Activated CD4-positive, alpha-beta T cell treated with anti-CD3 and anti-CD28 coated beads, Interleukin-2, amount 50 U/mL, for 48 hours (primary cell): ENCODE measurements around the gene SERAC1.

Source experiments
- DNase-seq, 2 experiments: peaks; one replicate each; pipeline ENCODE4 v3.0.0-alpha.2; 2020

Gene SERAC1

DNA sequence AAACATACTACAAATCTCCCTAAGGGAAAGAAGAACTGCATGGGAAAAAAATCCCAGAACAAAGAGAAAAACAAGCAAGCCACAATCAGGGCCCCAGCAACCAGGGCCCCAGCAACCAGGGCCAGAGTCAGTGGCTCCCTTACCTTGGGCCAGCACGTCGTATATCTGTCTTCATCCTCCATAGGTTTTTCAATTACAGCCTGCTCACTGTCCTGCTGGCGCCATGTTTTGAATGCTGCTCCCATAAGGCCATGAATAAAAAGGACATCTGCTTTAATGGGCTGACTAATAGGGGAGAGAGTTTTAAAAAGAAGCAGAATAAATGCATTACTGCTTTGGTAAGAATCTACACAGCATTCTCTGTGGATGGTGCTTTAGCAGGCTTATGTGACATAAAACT, 49.2 kb downstream of the SERAC1 start:
- no peak for DNase-seq

GRCh38 chr6:158115508-158115907, 52.6 kb downstream of the SERAC1 start:
- DNase-seq: no peak

DNA sequence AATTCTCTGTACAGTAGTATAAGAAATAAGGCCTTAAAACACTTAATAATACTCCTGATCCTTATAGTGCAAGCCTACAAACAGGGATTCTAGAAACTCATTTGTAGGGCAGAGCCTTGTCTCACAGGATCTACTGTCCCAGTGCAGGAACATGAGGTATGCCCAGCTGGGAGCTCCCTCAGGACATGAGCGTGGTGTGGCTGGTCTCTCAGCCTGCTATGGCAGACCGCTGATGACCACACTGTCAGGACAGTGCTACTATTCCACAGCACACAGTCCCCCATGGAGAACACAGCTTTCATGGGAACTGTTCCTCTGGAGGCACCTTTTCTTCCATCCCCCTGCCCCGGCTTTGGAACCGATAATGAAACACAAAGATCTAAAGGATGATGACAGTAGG, 53.0 kb downstream of the SERAC1 start:
- DNase-seq: no peak

DNA sequence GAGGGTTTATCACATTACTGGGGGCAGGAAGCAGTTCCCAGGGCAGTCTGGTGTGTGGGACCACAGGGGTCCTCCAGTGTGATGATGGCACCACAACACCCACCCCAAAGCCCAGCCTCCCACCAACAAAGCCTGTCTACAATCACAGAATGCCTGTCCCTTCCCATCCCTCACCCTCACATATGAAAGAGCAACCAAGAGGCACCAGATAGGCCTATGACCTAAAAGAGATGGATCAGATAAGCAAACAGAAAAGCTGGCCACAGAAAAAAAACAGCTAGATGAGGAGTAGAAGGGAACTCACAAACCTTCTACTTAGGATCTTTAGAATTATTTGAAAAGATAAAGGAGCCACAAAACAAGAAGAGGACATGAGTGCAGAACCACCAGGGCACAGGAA, 54.3 kb downstream of the SERAC1 start:
- no peak for DNase-seq

GRCh38 chr6:158111987-158112386, 56.1 kb downstream of the SERAC1 start:
- no peak for DNase-seq

GRCh38 chr6:158110986-158111385, 57.1 kb downstream of the SERAC1 start:
- no peak for DNase-seq

DNA sequence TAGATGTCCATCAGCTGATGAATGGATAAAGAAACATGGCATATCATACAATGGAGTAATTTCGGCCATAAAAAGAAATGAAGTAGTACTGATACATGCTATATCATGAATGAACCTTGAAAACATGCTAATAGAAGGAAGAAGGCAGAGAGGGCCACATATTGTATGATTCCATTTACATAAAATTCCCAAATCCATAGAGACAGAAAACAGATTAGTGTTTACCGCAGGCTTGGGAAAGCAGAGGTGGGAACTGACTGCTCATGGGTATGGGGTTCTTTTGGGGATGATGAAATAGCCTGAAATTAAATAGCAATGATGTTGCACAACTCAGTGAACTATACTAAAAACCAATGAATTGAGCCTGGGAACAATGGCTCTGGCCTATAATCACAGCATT, 58.3 kb downstream of the SERAC1 start:
- no peak for DNase-seq

- DNase-seq: no peak
Observed at GRCh38 chr6:158104696-158105095, 63.4 kb downstream of the SERAC1 start.

GRCh38 chr6:158103228-158103627, 64.8 kb downstream of the SERAC1 start:
- DNase-seq: no peak

GRCh38 chr6:158095671-158096070, 72.4 kb downstream of the SERAC1 start:
- no peak for DNase-seq

DNA sequence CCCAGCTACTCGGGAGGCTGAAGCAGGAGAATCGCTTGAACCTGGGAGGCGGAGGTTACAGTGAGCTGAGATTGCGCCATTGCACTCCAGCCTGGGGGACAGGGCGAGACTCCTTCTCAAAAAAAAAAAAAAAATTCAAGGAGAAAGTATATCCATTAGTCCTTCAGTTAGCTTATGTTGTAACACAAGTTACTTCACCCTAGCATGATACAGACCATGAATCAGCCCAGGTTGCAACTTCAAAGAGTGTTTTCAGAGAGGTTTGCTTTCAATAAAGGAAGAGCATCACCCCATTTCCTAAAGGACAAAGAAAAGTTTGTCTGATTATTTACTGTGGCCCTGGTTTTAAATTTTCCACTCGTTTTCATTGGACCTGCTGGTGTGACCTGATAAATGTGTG, 73.0 kb downstream of the SERAC1 start:
- no peak for DNase-seq

GRCh38 chr6:158092806-158093205, 75.3 kb downstream of the SERAC1 start:
- no peak for DNase-seq

DNA sequence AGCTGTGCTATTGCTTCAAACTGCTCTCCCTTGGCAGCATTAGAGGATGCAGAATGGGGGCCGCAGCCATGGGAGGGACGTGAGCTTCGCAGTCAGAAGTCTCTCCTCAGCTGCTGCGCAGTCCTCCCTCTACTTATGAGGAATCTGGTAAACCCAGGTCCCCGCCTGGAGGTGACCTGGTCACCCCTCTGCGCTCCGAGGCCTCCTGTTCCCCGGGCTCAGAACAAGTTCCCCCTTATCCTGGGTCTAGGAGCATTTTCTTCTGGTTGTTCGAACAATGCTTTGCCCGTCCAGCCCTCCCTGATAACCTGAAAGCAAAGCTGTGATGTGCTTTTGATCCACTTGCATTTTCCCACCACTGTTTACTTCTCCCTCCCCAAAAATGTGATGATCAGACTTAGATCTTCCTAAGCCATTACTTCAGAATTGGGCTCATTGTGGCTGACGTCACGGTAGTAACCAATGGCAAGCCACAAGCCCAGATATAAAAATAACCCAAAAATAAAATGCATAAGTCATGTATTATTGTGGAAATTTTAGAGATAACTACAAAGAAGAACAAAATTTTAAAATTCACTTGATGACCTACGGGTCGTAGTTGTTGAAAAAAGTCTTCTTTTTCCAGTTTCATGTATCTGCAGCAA, 80.7 kb downstream of the SERAC1 start:
- no peak for DNase-seq

DNA sequence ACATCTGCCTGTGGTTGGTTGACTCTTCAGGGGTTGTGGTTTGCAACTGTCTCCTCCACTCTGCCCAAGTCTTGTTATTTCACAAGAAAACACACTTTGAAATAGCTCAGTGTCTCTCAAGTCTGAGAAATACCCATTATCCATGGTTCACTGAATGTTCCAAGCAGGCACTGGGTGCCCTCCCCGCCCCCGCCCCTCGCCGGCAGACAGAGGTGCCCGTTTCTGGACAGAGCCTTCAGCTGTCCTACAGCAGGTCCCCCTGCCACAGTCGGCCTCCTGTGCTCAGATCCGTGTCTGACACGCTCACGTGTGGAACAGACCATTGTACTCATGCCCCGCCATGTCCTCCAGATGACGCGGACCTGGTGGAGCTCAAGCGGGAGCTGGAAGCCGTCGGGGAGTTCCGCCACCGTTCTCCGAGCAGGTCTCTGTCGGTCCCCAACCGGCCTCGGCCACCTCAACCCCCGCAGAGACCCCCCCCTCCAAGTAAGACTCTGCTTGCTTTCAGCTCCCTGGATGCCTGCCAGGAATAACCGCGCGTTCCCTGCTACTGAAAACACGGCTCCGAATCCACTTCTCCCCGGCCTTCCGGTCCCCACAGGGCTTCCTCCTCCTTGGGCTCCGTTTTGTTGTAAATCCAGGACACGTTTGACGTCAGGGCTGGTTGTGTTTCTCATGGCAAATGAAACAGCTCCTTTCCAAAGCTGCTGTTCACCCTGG, 81.4 kb downstream of the SERAC1 start:
- no peak for DNase-seq

GRCh38 chr6:158086054-158086503, 82.0 kb downstream of the SERAC1 start:
- no peak for DNase-seq

DNA sequence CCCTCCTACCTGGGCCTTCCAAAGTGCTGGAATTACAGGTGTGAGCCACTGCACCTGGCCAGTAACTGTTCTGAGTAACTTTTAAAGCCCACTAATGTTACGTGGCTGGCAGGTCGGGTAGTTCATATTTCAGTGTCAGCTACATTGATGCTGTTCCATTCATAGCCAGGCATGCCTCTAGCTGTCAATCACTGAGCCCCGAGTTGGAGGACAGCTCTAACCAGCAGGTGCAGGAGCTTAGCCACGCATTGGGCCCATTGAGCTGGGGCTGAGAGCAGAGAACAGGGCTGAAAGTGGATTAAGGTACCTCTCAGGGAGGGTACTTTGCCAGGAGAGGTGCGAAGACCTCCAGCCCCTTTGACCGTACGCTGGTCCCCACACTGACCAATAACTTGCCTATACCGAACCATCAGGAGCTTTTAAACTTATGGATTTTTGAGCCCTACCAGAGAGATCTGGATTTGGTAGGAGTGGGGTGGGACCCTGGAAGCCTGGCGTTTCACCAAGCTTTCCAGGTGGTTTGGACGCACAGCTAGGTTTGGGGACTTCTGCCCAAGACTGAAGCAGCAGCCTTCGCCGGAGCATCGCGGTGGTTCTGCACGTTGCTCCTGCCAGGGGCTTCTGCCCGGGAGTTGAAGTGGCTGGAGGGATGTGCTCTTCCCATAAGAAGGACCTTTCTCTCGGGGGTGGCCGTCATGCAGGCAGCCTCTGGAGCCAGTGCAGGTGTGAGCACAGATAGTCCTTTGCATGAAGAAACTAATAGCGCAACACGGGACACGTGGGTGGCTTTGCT, 82.6 kb downstream of the SERAC1 start:
- no peak for DNase-seq

DNA sequence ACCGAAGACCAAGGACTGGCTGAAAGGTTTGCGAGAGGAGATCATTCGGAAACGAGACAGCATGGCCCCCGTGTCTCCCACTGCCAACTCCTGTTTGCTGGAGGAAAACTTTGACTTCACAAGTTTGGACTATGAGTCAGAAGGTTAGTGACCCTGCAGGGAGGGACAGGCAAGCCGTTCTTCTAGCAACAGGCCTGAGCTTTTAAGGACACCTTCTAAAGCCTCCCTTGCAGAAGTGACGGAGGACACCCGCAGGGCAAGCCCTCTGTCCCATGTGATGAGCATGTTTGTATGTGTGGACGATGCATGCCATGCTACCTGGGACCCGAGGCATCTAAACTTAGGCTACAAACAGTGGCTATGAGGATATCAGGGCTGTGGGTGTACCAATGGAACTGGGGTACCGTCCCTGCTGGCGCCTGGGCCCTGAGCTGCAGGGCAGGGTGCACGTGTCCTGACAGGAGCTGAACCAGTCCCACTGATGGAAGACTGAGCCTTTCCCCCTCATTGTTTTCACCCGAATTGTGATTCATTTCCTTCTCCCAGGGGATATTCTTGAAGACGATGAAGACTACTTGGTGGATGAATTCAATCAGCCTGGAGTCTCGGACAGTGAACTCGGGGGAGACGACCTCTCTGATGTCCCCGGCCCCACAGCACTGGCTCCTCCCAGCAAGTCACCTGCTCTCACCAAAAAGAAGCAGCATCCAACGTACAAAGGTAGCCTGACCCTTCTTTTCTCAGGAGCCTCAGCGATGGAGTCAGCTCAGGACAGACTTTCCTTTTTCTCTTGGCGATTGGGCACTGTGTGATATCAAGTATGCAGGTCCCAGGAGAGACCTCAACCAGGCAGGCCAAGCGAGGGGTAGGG, 84.4 kb downstream of the SERAC1 start:
- no peak for DNase-seq

DNA sequence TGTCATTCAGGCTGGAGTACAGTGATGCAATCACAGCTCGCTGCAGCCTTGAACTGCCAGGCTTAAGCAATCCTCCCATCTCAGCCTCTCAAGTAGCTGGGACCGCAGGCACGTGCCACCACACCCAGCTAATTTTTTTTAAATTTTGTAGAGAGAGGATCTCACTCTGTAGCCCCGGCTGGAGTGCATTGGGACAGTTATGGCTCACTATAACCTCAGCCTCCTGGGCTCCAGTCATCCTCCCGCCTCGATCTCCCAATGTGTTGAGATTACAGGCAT, 86.5 kb downstream of the SERAC1 start:
- DNase-seq: no peak

- DNase-seq: no peak
Observed at GRCh38 chr6:158080849-158081656, 87.0 kb downstream of the SERAC1 start.

- DNase-seq: no peak
Observed at GRCh38 chr6:158078320-158078719, 89.7 kb downstream of the SERAC1 start.

DNA sequence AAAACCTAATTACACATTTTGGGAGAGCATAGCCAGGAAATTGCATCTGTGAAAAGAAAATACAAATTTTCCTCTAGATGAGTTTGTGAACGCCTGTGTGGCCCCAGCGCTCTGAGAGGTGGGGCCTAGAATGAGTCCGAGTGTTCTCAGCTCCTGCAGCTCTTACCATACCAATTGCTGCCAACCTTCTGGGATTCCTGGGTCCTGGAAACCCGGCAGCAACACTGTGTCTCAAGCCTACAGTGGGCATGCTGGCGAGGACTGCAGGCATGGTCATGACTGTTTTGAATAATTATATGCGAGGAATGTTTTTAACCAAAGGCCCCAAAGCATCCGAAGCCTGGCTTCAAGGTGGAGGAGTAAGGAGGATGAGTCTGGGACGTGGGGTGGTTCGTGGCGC, 90.4 kb downstream of the SERAC1 start:
- DNase-seq: no peak

GRCh38 chr6:158076548-158076947, 91.5 kb downstream of the SERAC1 start:
- DNase-seq: no peak
